Measurements from ENCODE around the gene PPM1G.

DNA sequence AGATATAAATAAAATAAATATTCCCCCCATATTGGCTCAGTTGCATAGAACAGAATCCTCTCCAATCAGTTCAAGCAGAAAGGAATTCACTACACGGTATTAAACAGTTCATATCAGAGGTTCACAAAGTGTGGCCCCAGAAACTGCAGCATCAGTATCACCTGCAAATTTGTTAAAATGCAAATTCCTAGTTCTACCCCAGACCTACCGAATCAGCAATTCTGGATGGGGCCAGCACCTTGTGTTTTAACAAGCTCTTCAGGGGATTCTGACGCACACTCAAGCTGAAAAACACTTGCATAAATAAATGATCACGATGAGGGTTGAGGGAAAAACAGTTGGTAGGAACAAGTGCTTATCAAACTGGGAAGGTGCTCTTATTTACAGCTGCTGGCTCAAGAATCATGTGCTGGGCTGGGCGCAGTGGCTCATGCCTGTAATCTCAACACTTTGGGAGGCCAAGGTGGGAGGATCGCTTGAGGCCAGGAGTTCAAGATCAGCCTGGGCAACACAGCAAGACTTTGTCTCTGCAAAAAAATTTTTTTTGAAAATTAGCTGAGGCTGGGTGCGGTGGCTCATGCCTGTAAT, 59.2 kb downstream of the PPM1G start:
- TF ChIP-seq, protein P1, sequence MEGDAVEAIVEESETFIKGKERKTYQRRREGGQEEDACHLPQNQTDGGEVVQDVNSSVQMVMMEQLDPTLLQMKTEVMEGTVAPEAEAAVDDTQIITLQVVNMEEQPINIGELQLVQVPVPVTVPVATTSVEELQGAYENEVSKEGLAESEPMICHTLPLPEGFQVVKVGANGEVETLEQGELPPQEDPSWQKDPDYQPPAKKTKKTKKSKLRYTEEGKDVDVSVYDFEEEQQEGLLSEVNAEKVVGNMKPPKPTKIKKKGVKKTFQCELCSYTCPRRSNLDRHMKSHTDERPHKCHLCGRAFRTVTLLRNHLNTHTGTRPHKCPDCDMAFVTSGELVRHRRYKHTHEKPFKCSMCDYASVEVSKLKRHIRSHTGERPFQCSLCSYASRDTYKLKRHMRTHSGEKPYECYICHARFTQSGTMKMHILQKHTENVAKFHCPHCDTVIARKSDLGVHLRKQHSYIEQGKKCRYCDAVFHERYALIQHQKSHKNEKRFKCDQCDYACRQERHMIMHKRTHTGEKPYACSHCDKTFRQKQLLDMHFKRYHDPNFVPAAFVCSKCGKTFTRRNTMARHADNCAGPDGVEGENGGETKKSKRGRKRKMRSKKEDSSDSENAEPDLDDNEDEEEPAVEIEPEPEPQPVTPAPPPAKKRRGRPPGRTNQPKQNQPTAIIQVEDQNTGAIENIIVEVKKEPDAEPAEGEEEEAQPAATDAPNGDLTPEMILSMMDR (IDR thresholded peaks at IDR 0.05) = no peak
- TF ChIP-seq POLR2A (IDR thresholded peaks at IDR 0.05) = no peak
